SU-DHL-6 (cell line): Measurements from ENCODE around the gene GRIK3.

Experiments
- H2AFZ ChIP-seq: fragments of 200-600 bp; sonication (generic); 2 replicates; pipeline ENCODE4 v1.6.1; 2014; ENCODE audit warnings: low read depth, mild to moderate bottlenecking, moderate library complexity, mixed read lengths, antibody characterized with exemption, low read length; ENCODE audit not compliant: severe bottlenecking
- H3F3A ChIP-seq: fragments of 200-600 bp; shearing (Covaris generic); 2 replicates; pipeline ENCODE4 v1.6.0; 2016; ENCODE audit warnings: antibody characterized with exemption, mild to moderate bottlenecking; ENCODE audit not compliant: insufficient read depth
- H3K27ac ChIP-seq: fragments of 200-600 bp; sonication (generic); 2 replicates; pipeline ENCODE4 v1.5.1; 2016; ENCODE audit warnings: low read depth, mild to moderate bottlenecking, low read length, moderate library complexity, mixed read lengths
- H3K27me3 ChIP-seq: fragments of 200-600 bp; sonication (generic), shearing (Covaris generic); 2 replicates; pipeline ENCODE4 v1.6.0; 2014; ENCODE audit warnings: mild to moderate bottlenecking, low read length
- H3K36me3 ChIP-seq: fragments of 200-600 bp; sonication (generic); 2 replicates; pipeline ENCODE4 v1.6.1; 2014; ENCODE audit warnings: mild to moderate bottlenecking, low read length, mixed read lengths
- H3K4me2 ChIP-seq: fragments of 300-600, 200-600 bp; shearing (Covaris generic), sonication (generic); 2 replicates; pipeline ENCODE4 v1.6.0; 2014; ENCODE audit warnings: low read length, low read depth, mild to moderate bottlenecking; ENCODE audit not compliant: poor library complexity, severe bottlenecking
- H3K4me3 ChIP-seq: fragments of 200-600 bp; sonication (generic); 2 replicates; pipeline ENCODE4 v1.5.1; 2014; ENCODE audit warnings: antibody characterized with exemption, low read length, mild to moderate bottlenecking, mixed read lengths; ENCODE audit not compliant: insufficient read depth, poor library complexity, severe bottlenecking
- H3K79me2 ChIP-seq: fragments of 200-600 bp; sonication (generic); 2 replicates; pipeline ENCODE4 v1.6.1; 2014; ENCODE audit warnings: mild to moderate bottlenecking, low read length, moderate library complexity; ENCODE audit not compliant: insufficient read depth
- H3K9ac ChIP-seq: fragments of 200-600 bp; sonication (generic); 2 replicates; pipeline ENCODE4 v1.7.0; 2014; ENCODE audit warnings: mild to moderate bottlenecking, low read length
- H3K9me2 ChIP-seq: fragments of 200-600 bp; sonication (generic); replicated peaks from 2 replicates; pipeline ENCODE4 v1.6.1; 2014; ENCODE audit warnings: low read length; ENCODE audit not compliant: insufficient read depth
- H3K9me3 ChIP-seq: fragments of 200-600 bp; sonication (generic); 2 replicates; pipeline ENCODE4 v1.6.1; 2014; ENCODE audit warnings: low read length, mixed read lengths; ENCODE audit not compliant: insufficient read depth
- H4K20me1 ChIP-seq: fragments of 200-600 bp; sonication (generic); 2 replicates; pipeline ENCODE4 v1.6.1; 2014; ENCODE audit warnings: low read depth, mild to moderate bottlenecking, antibody characterized with exemption, low read length, moderate library complexity, mixed read lengths
- EZH2phosphoT487 ChIP-seq: fragments of 200-600 bp; sonication (generic), shearing (Covaris generic); conservative IDR thresholded peaks from 2 replicates; pipeline ENCODE4 v1.6.1; 2018; ENCODE audit warnings: mild to moderate bottlenecking, antibody characterized with exemption, low read length, moderate library complexity, mixed read lengths
- TF ChIP-seq, protein P1 (sequence below): fragments of 200-600 bp; sonication (generic); IDR thresholded peaks from one replicate; pipeline ENCODE4 v1.5.1; 2017; ENCODE audit warnings: antibody characterized with exemption, mild to moderate bottlenecking, low read length, moderate library complexity; ENCODE audit not compliant: insufficient read depth, poor library complexity, severe bottlenecking

Gene GRIK3

DNA sequence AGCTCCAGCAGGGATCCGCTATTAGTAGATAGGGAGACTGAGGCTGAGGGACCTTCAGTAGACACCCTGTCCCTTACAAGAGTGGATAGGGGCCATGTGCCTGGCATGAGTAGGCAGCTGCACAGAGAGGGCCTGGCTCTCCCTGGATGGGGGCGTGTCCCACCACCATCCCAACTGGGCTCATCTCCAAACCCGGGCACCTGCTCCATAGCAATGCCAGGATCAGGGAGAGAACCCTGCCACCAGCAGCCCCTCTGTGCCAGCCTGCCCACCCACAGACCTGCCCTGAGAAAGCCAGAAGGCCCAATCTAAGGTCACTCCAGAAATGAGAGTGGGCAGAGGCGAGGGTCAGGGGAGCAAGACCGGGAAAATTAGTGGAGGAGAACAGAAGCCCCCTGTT lies 121.3 kb downstream of the GRIK3 start:
- no peak for TF ChIP-seq EZH2phosphoT487
- TF ChIP-seq, protein P1, sequence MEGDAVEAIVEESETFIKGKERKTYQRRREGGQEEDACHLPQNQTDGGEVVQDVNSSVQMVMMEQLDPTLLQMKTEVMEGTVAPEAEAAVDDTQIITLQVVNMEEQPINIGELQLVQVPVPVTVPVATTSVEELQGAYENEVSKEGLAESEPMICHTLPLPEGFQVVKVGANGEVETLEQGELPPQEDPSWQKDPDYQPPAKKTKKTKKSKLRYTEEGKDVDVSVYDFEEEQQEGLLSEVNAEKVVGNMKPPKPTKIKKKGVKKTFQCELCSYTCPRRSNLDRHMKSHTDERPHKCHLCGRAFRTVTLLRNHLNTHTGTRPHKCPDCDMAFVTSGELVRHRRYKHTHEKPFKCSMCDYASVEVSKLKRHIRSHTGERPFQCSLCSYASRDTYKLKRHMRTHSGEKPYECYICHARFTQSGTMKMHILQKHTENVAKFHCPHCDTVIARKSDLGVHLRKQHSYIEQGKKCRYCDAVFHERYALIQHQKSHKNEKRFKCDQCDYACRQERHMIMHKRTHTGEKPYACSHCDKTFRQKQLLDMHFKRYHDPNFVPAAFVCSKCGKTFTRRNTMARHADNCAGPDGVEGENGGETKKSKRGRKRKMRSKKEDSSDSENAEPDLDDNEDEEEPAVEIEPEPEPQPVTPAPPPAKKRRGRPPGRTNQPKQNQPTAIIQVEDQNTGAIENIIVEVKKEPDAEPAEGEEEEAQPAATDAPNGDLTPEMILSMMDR: no peak
- no peak overlapping the region for H3K4me2 ChIP-seq
- no peaks in the 10 kb centered on the region for H3K9me2 ChIP-seq
- no peaks in the 10 kb centered on the region for H3K79me2 ChIP-seq
- H3K27ac ChIP-seq: no peak overlapping the region
- no peak overlapping the region for H3K9ac ChIP-seq
- peaks cover 17% of the 10 kb centered on the region; the same call in 1 of the 2 replicates for H3K9me3 ChIP-seq
- H3K27me3 ChIP-seq: no peaks in the 10 kb centered on the region
- H3K4me3 ChIP-seq: no peak overlapping the region
- H3K36me3 ChIP-seq: no peaks in the 10 kb centered on the region
- H2AFZ ChIP-seq: no peak overlapping the region
- H4K20me1 ChIP-seq: no peaks in the 10 kb centered on the region
- no peaks in the 10 kb centered on the region for H3F3A ChIP-seq

DNA sequence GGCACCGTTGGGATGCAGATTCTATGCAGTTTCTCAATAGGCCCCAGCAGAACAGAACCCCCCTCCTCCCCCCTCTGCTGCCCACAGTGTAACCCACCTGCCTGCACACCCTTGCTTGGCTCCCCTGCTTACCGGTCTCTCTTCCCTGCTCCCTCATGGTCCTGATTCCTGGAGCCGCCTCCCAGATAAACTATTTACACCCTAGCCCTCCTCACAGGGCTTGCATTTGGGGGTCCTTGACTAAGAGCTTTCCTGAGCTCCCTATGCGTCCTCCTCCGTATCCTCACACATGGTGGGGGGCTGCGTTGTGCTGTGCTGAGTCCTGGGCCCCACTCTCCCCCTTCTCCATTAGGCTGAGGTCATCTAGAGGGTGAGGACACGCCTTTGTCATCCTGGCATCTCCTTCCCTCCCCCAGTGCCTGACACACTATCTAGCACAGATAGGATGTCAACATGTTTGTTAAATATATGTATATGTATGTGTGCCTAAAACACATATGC lies 121.9 kb downstream of the GRIK3 start:
- Histone ChIP-seq H3K79me2 (no peaks in the 10 kb centered on the region), H3K27ac (no peak overlapping the region), H3K4me3 (no peak overlapping the region), H3K9me2 (no peaks in the 10 kb centered on the region), H3K4me2 (no peak overlapping the region), H3K9me3 (peaks cover 17% of the 10 kb centered on the region; the same call in 1 of the 2 replicates), H3F3A (no peaks in the 10 kb centered on the region), H4K20me1 (no peaks in the 10 kb centered on the region), H3K9ac (no peak overlapping the region), H3K36me3 (no peaks in the 10 kb centered on the region), H2AFZ (no peak overlapping the region), H3K27me3 (no peaks in the 10 kb centered on the region)
- no peak for TF ChIP-seq EZH2phosphoT487
- TF ChIP-seq, protein P1: no peak

DNA sequence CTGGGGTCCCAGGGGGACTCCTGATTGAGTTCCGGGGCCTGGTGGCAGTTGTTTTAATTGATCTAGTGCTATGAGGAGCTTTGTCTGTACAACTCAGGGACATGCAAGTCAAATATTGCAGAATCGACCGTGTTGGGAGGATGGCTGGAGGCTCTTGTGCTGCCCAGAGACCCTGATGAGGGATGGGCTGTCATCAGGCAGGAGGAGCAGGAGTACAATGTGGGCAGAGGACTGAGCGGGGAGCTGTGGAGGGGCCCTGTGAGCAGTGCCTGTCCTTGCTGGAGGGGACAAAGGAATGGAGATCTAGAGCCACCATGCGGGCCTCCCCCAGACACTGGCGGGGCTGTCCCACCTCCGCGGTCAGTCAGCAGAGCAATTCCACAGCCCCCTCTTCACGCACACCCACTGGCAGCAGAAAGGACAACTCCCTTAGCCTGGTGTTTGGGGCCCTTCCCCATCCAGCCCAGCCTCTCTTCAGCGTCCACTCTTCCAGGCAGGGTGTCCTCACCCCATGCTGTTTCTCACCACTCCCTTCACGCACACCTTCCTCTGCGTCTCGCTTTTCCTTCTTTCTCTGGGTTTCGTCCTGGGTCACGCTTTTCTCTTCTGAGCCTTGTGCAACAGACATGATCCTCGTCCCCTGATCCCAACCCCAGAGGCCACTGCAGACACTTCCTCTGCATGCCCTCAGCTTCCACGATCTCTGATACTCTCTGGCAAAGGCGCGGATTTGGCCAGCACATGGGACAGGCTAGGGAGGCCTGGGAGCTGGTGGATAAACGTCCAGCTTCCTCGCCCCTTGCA lies 122.6 kb downstream of the GRIK3 start:
- Histone ChIP-seq H3K79me2 (no peaks in the 10 kb centered on the region), H3K4me2 (no peak overlapping the region), H3K27ac (no peak overlapping the region), H2AFZ (no peak overlapping the region), H3K9me2 (no peaks in the 10 kb centered on the region), H3K27me3 (no peaks in the 10 kb centered on the region), H3K4me3 (no peak overlapping the region), H3F3A (no peaks in the 10 kb centered on the region), H4K20me1 (no peaks in the 10 kb centered on the region), H3K9ac (no peak overlapping the region), H3K9me3 (peaks cover 17% of the 10 kb centered on the region; the same call in 1 of the 2 replicates), H3K36me3 (no peaks in the 10 kb centered on the region)
- TF ChIP-seq EZH2phosphoT487: no peak
- TF ChIP-seq, protein P1: no peak
